ENCODE results near the gene SLC4A3.

Gene SLC4A3

GRCh38 chr2:219668316-219668715, 40.9 kb downstream of the SLC4A3 start:
- no peak for TF ChIP-seq CTCF (IDR thresholded peaks at IDR 0.05)
- H3K9me3 ChIP-seq (ENCODE audit: control insufficient read depth, low read length): no peaks in the 10 kb centered on the region
- H3K9ac ChIP-seq: no peak overlapping the region
- no peak overlapping the region for H3K4me2 ChIP-seq (ENCODE audit: low read length)
- no peak overlapping the region for H3K4me3 ChIP-seq (ENCODE audit: low read depth, low read length)
- H3K79me2 ChIP-seq: no peaks in the 10 kb centered on the region
- no peak overlapping the region for H2AFZ ChIP-seq
- no peaks in the 10 kb centered on the region for H3K4me1 ChIP-seq
- no peaks in the 10 kb centered on the region for H3K36me3 ChIP-seq (ENCODE audit: control insufficient read depth, insufficient read depth, low read length)
- H3K27me3 ChIP-seq (ENCODE audit: control insufficient read depth, insufficient read depth, low read length): no peaks in the 10 kb centered on the region
- no peak overlapping the region for H3K27ac ChIP-seq

GRCh38 chr2:219670386-219670785, 43.0 kb downstream of the SLC4A3 start:
- Histone ChIP-seq H3K27ac (no peak overlapping the region), H3K79me2 (no peaks in the 10 kb centered on the region), H3K9me3 (ENCODE audit: control insufficient read depth, low read length) (no peaks in the 10 kb centered on the region), H3K4me2 (ENCODE audit: low read length) (no peak overlapping the region), H2AFZ (no peak overlapping the region), H3K4me1 (peaks cover 4% of the 10 kb centered on the region), H3K27me3 (ENCODE audit: control insufficient read depth, insufficient read depth, low read length) (no peaks in the 10 kb centered on the region), H3K9ac (no peak overlapping the region), H3K4me3 (ENCODE audit: low read depth, low read length) (no peak overlapping the region), H3K36me3 (ENCODE audit: control insufficient read depth, insufficient read depth, low read length) (no peaks in the 10 kb centered on the region)
- TF ChIP-seq CTCF (IDR thresholded peaks at IDR 0.05): no peak

GRCh38 chr2:219671279-219671678, 43.8 kb downstream of the SLC4A3 start:
- no peak overlapping the region for H3K27ac ChIP-seq
- no peak for TF ChIP-seq CTCF (IDR thresholded peaks at IDR 0.05)
- no peaks in the 10 kb centered on the region for H3K79me2 ChIP-seq
- H3K9me3 ChIP-seq (ENCODE audit: control insufficient read depth, low read length): no peaks in the 10 kb centered on the region
- H3K4me2 ChIP-seq (ENCODE audit: low read length): no peak overlapping the region
- H3K9ac ChIP-seq: no peak overlapping the region
- no peaks in the 10 kb centered on the region for H3K36me3 ChIP-seq (ENCODE audit: control insufficient read depth, insufficient read depth, low read length)
- no peak overlapping the region for H2AFZ ChIP-seq
- H3K4me1 ChIP-seq: peaks cover 4% of the 10 kb centered on the region
- H3K4me3 ChIP-seq (ENCODE audit: low read depth, low read length): no peak overlapping the region
- H3K27me3 ChIP-seq (ENCODE audit: control insufficient read depth, insufficient read depth, low read length): no peaks in the 10 kb centered on the region

GRCh38 chr2:219672406-219672805, 45.0 kb downstream of the SLC4A3 start:
- no peaks in the 10 kb centered on the region for H3K36me3 ChIP-seq (ENCODE audit: control insufficient read depth, insufficient read depth, low read length)
- TF ChIP-seq CTCF (IDR thresholded peaks at IDR 0.05): no peak
- no peaks in the 10 kb centered on the region for H3K9me3 ChIP-seq (ENCODE audit: control insufficient read depth, low read length)
- no peaks in the 10 kb centered on the region for H3K27me3 ChIP-seq (ENCODE audit: control insufficient read depth, insufficient read depth, low read length)
- H3K9ac ChIP-seq: no peak overlapping the region
- no peak overlapping the region for H3K4me2 ChIP-seq (ENCODE audit: low read length)
- no peaks in the 10 kb centered on the region for H3K79me2 ChIP-seq
- peaks cover 4% of the 10 kb centered on the region for H3K4me1 ChIP-seq
- H2AFZ ChIP-seq: no peak overlapping the region
- no peak overlapping the region for H3K4me3 ChIP-seq (ENCODE audit: low read depth, low read length)
- H3K27ac ChIP-seq: no peak overlapping the region

- no peaks in the 10 kb centered on the region for H3K27me3 ChIP-seq (ENCODE audit: control insufficient read depth, insufficient read depth, low read length)
- no peaks in the 10 kb centered on the region for H3K9me3 ChIP-seq (ENCODE audit: control insufficient read depth, low read length)
- H3K9ac ChIP-seq: no peak overlapping the region
- no peaks in the 10 kb centered on the region for H3K79me2 ChIP-seq
- H3K27ac ChIP-seq: no peak overlapping the region
- H3K4me1 ChIP-seq: peaks cover 4% of the 10 kb centered on the region
- TF ChIP-seq CTCF (IDR thresholded peaks at IDR 0.05): no peak
- no peak overlapping the region for H2AFZ ChIP-seq
- H3K4me3 ChIP-seq (ENCODE audit: low read depth, low read length): no peak overlapping the region
- H3K36me3 ChIP-seq (ENCODE audit: control insufficient read depth, insufficient read depth, low read length): no peaks in the 10 kb centered on the region
- no peak overlapping the region for H3K4me2 ChIP-seq (ENCODE audit: low read length)
Observed at GRCh38 chr2:219675221-219675620, 47.8 kb downstream of the SLC4A3 start.

All from parathyroid adenoma (tissue), 2 donors.